ENCODE results near the gene PNCK.

Gene PNCK

DNA sequence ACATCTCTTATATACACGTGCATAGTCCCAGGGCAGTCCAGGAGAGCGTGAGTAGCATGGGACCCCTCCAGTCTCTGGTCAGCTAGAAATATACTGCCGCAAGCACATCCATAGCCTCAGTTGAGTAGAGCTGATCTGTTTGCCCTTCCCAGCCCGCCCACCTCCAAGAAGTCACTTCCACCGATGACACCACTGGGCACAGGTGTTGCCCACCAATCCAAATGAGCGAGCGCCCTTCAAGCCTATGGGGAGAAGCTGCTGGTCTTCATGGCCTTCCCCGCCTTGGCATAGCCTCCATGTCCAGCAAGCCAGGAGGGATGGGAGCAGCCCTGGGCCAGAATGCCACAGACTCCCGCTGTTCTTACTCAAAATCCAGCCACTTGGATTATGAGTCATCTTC is 16.5 kb downstream of the PNCK start:
- no peak for DNase-seq

DNA sequence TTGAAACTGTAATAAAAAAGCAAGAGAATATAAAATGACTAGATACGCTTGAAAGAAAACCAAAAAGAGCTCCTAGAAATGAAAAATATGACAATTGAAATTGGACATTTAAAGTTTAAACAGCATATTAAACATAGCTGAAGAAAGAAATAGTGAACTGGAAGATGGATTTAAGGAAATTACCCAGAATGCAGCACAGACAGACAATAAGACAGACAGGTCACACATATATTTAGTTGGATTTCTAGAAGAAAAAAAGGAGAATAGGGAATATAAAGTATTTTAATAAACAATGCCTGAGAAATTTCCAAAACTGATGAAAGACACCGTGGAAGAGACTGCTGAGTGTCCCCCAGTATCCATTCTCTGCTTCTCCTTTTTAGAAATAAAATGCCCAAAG is 20.1 kb downstream of the PNCK start:
- no peak for DNase-seq

DNA sequence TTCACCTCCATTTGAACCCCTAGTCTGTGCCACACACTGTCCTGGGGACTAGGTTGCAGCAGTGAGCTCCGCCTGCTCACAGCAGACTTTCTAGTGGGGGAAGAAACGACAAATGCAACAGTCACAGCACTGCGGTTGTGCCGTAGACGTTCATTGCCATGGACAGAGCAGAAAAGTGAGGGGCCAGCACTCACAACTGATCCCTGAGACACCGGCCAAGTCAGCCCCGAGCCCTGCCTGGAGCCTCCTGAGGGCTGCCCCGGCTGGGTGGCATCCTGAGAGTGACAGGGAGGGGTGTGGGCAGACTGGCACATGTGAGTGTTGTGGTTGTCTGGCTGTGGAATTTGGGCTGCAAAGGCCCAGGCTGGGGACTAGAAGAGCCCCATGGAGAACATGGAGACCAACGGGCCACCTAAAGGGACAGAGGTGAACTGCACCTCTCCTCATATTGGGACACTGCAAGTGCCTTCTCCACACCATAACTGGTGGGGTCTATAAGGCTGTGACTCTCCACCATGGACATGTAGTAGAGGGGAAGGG is 22.0 kb downstream of the PNCK start:
- no peak for DNase-seq

DNA sequence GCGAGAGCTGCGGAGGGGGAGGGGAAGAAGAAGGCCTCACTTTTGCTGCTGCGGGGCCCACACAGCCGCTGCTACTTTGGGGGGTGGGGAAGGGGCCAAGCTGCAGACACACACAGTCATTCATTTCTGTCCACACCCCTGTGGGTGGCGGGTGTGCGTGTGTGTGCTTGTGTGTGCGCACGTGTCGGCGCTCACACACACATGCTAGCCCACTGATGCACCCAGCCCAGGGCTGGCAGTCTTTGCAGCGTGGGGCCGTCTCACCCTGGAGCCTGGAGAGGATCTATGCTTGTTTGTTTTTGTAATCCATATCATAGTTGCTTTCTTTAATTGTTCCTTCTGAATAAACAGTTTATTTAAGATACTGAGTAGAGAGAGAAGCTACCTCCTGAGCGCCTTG is 22.7 kb downstream of the PNCK start:
- no peak for DNase-seq

DNA sequence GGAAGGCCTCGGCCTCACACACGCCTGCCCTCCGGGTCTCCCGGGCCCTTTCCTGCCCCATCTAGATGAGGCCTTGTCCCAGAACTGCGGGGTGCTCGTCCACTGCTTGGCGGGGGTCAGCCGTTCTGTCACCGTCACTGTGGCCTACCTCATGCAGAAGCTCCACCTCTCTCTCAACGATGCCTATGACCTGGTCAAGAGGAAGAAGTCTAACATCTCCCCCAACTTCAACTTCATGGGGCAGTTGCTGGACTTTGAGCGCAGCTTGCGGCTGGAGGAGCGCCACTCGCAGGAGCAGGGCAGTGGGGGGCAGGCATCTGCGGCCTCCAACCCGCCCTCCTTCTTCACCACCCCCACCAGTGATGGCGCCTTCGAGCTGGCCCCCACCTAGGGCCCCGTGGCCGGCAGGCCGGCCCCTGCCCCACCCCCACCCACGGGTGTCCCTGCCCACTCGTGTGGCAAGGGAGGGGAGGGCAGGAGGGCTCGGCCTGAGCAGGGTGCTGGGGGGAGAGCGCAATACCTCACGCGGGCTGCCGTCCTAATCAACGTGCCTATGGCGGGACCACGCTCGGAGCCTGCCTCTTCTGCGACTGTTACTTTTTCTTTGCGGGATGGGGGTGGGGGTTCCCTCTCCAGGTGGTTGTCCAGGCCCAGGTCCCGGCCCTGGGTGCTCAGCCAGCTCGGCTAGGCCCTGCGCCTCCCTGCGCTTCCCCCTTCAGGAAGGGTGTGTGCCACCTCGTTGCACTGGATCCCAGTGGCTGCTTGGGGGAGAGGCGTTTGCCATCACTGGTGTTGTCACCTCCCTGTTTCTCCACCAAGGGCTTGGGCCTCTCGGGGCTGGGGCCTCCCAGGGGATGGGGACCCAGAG is 23.5 kb downstream of the PNCK start:
- DNase-seq = no peak

DNA sequence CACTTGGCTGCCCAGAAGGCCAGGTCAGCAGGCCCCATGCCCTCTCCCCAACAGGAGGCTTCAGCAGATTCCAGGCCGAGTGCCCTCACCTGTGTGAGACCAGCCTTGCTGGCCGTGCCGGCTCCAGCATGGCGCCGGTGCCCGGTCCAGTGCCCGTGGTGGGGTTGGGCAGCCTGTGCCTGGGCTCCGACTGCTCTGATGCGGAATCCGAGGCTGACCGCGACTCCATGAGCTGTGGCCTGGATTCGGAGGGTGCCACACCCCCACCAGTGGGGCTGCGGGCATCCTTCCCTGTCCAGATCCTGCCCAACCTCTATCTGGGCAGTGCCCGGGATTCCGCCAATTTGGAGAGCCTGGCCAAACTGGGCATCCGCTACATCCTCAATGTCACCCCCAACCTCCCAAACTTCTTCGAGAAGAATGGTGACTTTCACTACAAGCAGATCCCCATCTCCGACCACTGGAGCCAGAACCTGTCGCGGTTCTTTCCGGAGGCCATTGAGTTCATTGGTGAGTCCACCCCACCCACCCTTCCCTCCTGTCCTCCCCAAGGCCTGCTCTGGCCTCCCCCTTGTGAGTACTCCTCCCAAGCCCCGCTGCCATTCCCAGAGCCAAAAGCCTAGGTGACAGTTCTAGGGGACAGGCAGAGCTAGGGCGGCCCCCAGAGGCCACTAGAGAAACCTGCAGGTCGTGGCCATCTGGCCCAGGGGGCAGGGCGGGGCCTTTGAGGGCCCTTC is 24.3 kb downstream of the PNCK start:
- DNase-seq = peak; percentile 16

DNA sequence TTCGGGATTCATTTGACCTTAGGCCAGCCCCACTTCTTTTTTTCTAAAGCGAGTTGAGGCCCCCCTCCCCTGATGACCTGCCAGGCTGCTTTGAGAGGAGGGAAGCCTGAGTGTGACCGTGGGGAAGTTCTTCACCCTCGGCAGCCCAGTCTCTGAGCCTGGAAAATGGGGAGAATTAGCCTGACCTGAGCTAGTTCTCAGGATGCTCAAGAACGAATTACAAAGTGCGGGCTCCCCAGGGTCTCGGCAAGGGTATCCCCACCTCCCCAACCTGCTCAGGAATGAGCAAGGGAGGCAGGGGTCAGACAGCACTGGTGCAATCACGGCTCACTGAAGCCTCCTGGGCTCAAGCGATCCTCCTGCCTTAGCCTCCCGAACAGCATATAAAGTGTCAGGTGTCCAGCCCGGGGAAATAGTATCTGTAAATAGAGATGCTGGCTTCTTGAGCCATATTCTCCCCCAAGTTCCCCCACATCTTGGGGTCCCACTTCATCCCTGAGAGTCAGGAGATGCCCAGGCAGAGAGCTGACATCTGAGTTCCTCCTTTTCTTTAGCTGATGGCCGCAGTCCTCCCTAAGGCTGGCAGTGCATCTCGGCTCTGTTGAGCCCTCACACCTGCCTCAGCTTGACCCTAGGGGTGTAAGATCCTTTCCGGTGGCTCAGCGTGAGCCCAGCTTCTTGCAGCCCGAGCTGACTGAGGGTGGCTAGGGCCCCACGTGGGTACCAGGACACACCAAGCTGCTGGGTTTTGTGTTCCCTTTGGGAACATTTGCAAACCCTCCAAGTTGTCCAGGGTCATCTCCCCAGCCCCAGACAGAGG is 25.0 kb downstream of the PNCK start:
- no peak for DNase-seq

DNA sequence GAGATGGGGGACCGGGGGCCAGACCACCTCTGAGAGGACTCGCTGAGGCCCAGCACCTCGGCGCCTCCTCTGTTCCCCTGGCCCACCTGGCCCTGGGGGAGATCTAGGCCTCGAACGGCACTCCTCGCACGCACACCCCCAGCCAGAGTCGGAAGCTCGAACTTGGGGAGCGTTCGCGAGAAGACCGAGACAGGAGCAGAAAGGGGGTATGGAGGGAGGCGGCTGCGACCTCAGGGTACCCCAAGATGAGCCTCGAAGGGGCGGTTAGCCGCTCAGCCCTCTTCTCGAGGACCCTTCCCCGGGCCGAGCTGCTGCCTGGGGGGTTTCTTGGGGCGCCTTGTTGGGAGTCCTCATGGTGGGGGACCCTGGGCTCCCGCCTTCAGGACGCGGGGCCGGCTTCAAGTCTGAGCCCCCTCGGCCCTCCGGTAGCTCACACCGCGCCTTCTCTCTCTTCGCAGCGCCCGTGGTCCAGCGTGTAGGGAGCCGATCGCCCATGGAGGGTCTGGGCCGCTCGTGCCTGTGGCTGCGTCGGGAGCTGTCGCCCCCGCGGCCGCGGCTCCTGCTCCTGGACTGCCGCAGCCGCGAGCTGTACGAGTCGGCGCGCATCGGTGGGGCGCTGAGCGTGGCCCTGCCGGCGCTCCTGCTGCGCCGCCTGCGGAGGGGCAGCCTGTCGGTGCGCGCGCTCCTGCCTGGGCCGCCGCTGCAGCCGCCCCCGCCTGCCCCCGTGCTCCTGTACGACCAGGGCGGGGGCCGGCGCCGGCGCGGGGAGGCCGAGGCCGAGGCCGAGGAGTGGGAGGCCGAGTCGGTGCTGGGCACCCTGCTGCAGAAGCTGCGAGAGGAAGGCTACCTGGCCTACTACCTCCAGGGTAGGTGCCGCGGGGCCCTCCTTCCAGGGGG is 25.9 kb downstream of the PNCK start:
- DNase-seq = no peak

DNA sequence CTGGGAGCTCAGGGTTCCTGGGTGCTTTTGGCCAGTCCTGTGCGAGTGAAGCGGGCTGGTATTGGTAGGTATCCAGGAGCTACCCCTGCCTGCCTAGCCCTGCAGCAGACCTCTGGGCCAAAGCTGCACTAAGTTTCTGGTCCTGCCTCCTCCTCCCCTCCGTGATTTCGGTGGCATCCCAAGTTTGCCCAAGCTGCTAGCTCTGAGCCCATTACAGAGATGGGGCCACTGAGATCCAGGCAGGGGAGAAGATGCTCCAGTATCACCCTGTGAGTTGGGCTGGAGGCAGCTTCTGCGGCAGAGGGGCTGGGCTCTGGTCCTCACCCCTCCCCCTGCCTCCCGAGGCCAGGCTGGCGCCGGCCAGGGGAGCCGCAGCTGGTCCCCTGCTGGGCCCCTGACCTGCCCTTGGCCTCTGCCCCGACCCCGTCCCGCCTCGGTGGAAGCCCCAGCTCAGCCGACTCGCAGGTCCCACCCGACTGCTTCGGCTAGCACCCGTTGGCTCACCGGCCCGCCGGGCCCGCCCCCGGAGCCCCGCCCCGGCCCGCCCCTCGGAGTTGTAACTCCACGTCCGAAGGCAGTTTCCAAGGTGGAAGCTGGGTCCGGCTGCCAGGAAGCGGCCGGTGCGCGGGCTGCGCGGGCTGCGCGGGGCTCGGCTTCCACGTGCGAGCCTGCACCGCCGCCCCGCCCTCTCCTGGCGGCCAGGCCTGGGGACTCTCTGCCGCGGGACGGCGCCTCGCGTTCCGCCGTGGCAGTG is 26.8 kb downstream of the PNCK start, which contains the start of gene DUSP9:
Gene DUSP9 (plus strand): TSS at position 584 of the 754 bp plus-strand sequence. CDS start 751 bp downstream, outside the sequence.
- DNase-seq = no peak

DNA sequence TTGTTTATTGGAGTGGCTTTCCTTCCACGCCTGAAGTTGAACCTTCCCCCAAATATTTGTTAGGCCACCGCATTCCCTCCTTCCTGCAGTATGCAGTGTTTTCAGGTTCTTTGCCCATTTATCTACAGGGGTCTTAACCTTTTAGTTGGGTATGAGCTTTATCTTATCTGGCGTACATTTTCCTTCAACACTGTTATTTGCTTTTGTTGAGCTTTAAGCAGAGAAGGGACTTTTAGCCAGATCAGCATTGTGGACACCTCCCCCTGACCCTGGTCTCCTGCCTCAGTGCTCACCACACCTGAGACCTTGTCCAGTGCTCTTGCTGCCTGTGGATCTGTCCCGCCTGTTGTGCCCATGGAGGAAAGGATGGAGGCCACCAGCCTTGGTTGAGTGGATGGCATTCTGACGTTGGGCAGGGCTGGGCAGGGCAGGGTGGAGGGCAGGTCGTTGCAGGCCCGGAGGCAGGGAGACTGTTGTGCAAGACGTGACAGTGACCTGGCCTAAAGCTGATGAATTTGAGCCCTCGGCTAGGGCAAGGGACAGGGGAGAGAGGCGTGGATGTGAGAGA is 27.6 kb downstream of the PNCK start:
- no peak for DNase-seq

DNA sequence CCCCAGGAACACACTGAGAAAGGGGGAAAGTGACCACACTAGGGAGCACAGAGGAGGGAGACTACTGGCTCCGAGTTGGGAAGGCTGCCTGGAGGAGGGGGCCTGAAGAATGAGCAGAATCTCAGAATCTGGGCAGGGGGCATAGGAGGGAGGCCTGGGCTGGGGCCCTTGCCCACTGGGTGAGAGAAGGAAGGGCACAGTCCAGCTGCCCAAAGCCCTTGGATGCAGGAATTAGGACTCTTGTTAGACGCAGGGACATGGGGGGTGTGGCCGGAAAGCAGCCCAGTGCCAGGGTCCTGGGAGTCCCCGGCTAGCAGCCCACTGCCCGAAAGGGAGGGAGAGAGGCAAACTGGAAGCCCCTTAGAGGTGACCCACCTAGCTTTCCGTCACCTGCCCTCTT is 28.5 kb downstream of the PNCK start:
- no peak for DNase-seq

DNA sequence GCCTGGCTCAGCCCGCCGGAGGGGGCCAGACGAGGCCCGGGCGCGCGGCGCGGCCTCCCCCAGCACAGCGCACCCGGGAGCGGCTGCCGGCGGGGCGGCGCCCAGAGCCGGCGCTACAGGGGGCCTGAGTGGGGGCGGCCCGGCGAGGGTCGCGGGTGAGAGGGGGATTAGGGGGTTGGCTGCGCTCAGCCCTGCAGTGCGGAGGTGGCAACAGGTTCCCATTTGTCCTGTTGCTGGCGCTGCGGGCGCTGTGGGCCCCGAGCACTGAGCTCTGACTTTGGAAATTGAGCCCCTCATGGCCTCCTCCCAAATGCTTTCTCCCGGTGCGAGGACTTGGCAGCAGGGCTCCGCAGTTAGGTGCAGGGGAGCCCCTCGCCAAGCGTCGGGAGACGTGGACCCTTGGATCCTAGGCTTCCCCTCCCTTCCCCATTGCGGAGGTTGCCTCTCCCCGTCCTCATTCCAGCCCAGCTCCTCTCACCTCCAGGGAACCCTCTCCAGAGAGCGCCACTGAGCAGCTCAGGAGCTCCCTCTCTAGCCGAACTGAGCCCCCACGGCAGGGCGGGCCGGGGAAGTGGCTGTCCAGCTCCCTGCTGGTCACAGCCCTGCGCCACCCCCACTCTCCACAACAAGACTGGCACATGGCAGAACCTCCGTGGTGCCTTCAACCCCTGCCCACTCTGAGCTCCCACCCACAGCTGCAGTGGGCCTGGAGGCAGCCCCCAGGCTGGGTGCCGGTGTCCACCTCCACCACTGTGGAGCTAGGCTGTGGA is 29.1 kb downstream of the PNCK start:
- DNase-seq = no peak

DNA sequence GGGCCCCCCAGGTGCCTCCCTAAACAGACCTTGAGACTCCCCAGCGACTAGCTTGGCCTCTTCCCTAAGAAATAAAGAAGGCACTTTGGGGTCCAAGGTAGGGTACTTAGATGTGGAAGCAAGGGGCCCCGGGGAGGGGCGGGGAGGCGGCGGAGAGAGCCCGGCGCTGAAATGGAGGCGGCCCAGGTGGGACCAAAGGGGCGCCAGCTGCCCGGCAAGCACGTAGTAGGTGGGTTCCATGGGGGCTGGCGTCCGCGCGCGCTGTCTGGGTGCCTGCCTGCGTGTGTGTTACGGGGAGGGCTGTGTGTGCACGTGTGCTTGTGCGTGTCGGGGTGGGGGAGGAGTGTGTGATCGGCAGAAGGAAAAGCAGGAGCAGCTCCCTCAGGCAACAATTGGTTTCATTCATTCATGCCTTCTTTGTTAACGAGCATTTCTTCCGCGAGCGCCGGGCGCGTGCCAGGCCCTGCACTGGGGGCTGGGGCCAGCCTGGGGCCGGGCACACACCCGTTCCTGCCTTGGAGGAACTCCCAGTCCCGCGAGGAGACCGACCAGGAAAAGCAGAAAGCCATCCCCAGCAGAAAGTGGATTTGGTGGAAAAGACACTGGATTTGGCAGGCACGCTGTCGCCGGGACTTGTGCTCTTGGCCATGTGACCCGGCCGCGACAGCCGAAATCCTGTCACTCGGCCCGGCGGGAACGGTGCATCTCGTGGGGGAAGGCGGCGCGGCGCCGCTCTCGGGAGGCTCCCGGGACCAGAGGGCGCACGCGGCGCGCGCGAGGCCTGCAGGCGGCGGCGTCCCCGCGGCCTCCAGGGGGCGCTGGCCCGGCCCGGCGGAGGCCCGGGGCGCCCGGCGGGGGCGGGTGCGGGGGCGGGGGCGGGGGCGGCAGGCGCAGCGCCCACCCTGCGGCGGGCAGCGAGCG is 29.9 kb downstream of the PNCK start:
- no peak for DNase-seq

DNA sequence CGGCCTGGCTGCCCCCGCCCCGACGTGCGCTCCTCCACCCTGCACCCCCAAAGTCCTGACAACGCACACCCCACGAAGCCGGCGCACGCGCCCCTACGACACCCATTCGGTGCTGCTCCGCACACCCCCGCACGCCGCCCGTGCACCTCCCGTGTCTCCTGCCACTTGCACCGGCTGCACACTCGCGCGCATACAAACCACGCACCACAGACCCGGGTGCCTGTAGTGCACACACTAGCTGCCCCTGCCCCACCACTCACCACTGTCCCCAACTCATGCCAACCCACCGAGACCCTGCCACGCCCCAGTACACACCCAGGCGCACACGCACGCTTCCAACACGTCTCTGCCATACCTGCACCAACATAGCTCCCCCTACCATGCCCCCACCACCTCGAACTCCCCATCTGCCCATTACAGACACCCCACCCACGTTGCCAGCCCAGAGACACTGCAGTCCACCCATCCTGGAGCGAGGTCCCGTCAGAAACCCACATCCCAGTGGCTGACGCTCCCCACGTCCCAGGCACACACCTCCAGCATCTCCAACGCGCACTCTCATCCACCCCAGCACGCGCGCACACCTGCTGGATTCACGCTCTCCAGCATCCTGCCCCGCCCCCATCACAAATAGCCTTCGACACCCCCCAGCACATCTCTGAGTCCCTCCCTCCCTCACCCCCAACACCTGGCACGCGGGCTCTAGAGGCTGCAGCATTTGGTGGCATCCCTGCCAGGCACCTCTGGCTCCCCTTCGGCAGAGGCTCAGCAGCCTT is 30.8 kb downstream of the PNCK start:
- peak; percentile 8 for DNase-seq

DNA sequence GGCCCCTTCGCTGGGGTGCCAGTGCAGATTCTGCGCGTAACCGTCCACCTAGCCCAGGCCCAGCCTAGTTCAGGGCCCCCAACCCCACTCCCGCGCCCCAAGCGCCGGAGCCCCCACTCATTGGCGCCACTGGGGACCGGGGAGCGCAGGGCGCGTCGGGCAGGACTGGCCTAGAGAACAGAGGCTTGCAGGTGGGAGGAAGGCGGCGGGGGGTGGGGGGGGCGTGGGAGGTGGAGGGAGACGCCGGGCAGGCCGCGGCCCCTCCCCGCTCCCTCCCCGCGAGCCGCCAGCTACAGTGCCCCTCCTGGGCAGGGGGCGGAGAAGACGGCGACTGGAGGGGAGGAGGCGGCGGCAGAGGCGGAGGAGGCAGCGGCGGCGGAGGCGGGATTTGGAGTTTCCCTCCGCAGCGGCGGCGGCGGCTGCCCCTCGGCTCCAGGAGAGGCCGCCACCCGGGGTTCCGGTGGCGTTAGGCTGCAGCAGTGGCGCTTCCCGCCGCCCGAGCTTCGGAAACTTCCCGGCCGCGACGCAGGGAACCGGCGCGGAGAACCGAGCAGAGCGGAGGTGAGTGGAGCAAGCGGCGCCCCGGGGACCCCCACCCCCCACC is 31.5 kb downstream of the PNCK start:
- DNase-seq = no peak

DNA sequence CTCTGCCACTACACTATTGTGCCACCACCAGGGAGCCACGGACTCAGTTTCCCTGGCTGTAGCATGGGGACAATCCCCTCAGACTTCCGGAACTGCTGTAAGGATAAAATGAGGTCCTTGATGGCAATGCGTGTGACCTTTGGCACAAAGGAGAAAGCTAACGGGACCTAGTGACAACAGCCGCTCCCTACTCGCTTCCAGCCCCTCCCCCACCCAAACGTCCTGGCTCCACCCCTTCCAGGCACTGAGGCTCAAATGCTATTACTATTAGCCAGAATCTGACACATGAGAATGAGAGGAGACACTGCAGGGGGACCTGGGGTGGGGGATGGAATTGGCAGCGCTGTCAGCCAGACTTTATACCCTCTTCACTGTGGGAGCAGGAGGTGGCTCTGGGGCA is 32.0 kb downstream of the PNCK start:
- DNase-seq = no peak

DNA sequence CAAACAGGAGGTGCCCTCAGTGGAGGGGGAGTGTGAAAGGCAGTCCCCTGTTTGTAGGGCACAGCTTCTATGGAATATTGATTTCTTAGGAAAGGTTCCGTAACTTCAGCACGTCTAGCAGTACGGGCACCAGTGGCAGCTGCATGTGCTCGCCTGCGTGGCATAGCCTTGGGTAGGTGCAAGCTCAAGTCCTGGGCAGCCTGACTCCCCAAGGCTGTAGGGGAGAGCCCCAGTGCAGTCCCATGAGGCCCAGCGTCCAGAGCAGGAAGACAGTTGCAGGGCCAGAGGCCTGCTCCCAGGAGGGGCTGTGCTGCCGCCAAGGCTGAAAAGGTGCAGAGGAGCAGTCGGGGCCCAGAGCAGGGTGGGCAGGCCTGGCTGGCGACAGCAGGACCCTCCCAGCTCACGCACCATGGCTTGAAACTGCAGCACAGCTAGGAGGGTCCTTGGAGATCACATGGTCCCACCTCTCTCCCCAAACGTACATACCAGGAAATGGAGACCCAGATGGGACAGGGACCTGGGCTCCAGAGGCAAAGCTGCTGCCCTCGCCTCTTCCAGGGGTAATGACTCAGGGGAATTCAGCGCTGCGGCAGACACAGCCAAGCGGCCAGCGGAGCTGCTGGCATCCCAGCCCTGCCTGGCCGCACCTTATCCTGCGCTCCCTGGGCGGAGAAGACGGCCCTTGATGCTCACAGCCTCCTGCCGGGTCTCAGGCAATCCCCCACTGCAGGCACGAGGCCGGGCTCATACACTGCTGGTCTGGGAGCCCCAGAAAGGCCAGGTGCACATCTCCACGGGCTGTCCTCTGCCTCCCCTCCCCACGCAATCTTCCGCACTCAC is 32.7 kb downstream of the PNCK start:
- no peak for DNase-seq

All from NCI-H748 treated with DMSO at 0.1 percent for 48 hours (cell line).